Measurements from ENCODE around the gene MEF2C.
"Not testable (repeated sequence)": the region's sequence is repeated elsewhere in the genome, so short reads cannot be mapped to it uniquely, and the experiment has no call there.

MEF2C gene

GRCh38 chr5:88868468-88869068 is 14.4 kb downstream of the MEF2C start:
- H3K36me3 ChIP-seq (ENCODE audit: control insufficient read depth in 5 of 5, insufficient read depth in 5 of 5, low read length in 5 of 5), result no peaks in the 10 kb centered on the region
- peaks cover 0 to 7% (median 0%) of the 10 kb centered on the region in 5 donors for H3K4me1 ChIP-seq (ENCODE audit: control insufficient read depth in 5 of 5, insufficient read depth in 5 of 5, low read length in 5 of 5)
- H3K9me3 ChIP-seq (ENCODE audit: control insufficient read depth in 5 of 5, low read length in 5 of 5), result no peaks in the 10 kb centered on the region
- H3K27me3 ChIP-seq (ENCODE audit: control insufficient read depth in 5 of 5, insufficient read depth in 4 of 5, low read length in 5 of 5), result no peaks in the 10 kb centered on the region
- no peak overlapping the region for H3K27ac ChIP-seq (ENCODE audit: low read depth, low read length)
- H3K9ac ChIP-seq (ENCODE audit: low read length in 5 of 5), result no peak overlapping the region
- no peak overlapping the region for H3K4me3 ChIP-seq (ENCODE audit: low read depth in 1 of 5, low read length in 5 of 5)

DNA sequence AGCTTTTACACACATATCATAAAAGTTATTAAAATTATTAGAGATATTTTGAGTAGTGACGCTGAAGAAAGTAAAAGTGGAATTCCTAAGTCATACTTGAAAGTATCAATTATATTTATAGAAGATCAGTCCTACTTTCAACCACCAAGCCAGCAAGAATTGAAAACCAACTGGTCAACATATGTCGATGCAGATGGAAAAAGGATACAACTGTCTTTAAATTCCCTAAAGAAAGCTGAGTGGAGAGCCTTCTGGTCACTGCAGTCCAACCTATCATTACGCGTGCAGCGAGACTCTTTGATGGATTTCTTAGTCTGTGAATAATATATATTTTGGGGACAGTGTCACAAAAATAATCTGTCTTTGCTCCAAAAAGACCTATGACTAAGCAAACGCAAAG is 15.3 kb downstream of the MEF2C start:
- no peak overlapping the region for H3K4me3 ChIP-seq (ENCODE audit: low read depth in 1 of 5, low read length in 5 of 5)
- H3K4me1 ChIP-seq (ENCODE audit: control insufficient read depth in 5 of 5, insufficient read depth in 5 of 5, low read length in 5 of 5), result no peaks in the 10 kb centered on the region
- no peaks in the 10 kb centered on the region for H3K27me3 ChIP-seq (ENCODE audit: control insufficient read depth in 5 of 5, insufficient read depth in 4 of 5, low read length in 5 of 5)
- H3K9ac ChIP-seq (ENCODE audit: low read length in 5 of 5), result no peak overlapping the region
- H3K27ac ChIP-seq (ENCODE audit: low read depth, low read length), result no peak overlapping the region
- no peaks in the 10 kb centered on the region for H3K9me3 ChIP-seq (ENCODE audit: control insufficient read depth in 5 of 5, low read length in 5 of 5)
- H3K36me3 ChIP-seq (ENCODE audit: control insufficient read depth in 5 of 5, insufficient read depth in 5 of 5, low read length in 5 of 5), result no peaks in the 10 kb centered on the region

- H3K36me3 ChIP-seq (ENCODE audit: control insufficient read depth in 5 of 5, insufficient read depth in 5 of 5, low read length in 5 of 5), result peaks cover 0 to 2% (median 0%) of the 10 kb centered on the region in 5 donors
- H3K4me3 ChIP-seq (ENCODE audit: low read depth in 1 of 5, low read length in 5 of 5), result no peak overlapping the region
- H3K27ac ChIP-seq (ENCODE audit: low read depth, low read length), result no peak overlapping the region
- H3K4me1 ChIP-seq (ENCODE audit: control insufficient read depth in 5 of 5, insufficient read depth in 5 of 5, low read length in 5 of 5), result peaks cover 0 to 13% (median 4%) of the 10 kb centered on the region in 5 donors
- no peaks in the 10 kb centered on the region for H3K9me3 ChIP-seq (ENCODE audit: control insufficient read depth in 5 of 5, low read length in 5 of 5)
- no peaks in the 10 kb centered on the region for H3K27me3 ChIP-seq (ENCODE audit: control insufficient read depth in 5 of 5, insufficient read depth in 4 of 5, low read length in 5 of 5)
- H3K9ac ChIP-seq (ENCODE audit: low read length in 5 of 5), result no peak overlapping the region
Measured at GRCh38 chr5:88863523-88863922, 19.5 kb downstream of the MEF2C start.

DNA sequence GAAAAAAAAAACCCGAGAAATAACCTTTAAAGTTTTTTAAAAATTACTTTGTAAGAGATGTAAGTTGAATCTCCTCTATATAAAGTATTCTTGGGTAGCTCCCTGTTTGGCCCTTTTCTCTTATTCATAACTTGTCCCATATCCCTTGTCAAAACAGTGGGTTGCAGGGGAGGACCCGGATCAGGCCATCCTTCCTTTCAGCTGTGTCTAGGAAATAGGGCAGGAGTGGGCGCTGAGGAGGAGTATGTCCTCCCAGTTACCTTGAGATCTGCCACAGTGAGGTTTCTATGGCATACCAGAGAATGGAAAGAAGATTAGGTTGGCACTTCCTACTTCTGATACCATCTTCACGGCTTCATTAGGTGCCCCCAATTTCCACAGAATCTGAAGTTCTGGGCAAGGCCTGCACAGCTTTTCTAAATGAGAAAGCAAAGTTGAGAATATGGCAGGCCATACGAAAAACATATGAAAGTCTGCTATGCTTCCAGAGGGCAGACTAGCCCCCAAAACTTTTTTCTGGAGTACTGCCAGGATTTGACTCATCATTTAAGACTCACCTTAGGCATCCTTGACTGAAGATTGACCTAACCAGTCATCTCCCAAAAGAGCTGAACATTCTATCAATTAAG is 20.3 kb downstream of the MEF2C start:
- no peaks in the 10 kb centered on the region for H3K27me3 ChIP-seq (ENCODE audit: control insufficient read depth in 5 of 5, insufficient read depth in 4 of 5, low read length in 5 of 5)
- peaks cover 0 to 3% (median 0%) of the 10 kb centered on the region in 5 donors for H3K36me3 ChIP-seq (ENCODE audit: control insufficient read depth in 5 of 5, insufficient read depth in 5 of 5, low read length in 5 of 5)
- no peak overlapping the region for H3K4me3 ChIP-seq (ENCODE audit: low read depth in 1 of 5, low read length in 5 of 5)
- peak overlapping the region; percentile 25 for H3K27ac ChIP-seq (ENCODE audit: low read depth, low read length)
- no peak overlapping the region for H3K9ac ChIP-seq (ENCODE audit: low read length in 5 of 5)
- no peaks in the 10 kb centered on the region for H3K9me3 ChIP-seq (ENCODE audit: control insufficient read depth in 5 of 5, low read length in 5 of 5)
- peaks cover 0 to 13% (median 4%) of the 10 kb centered on the region in 5 donors for H3K4me1 ChIP-seq (ENCODE audit: control insufficient read depth in 5 of 5, insufficient read depth in 5 of 5, low read length in 5 of 5)

GRCh38 chr5:88861231-88861630 is 21.8 kb downstream of the MEF2C start:
- H3K27ac ChIP-seq (ENCODE audit: low read depth, low read length), result no peak overlapping the region

DNA sequence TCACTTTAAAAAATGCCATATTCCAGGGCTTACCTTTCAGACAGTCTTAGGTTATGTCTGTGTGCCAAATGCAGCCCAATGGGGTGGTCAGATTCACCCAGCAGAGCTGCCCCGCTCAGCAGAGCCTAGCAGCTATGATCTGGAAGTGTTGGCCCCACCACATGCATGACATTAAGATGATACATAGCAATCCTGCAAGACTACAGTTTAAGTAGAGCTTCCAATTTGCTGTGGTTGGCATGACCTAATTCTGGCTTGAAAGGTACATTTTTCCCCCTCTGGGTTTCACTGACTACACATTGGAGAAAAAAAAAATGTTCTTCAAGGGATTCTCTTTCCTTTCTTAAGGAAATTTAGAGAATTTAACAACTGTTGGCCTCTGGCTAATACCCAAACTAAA is 22.5 kb downstream of the MEF2C start:
- H3K9ac ChIP-seq (ENCODE audit: low read length in 5 of 5), result no peak overlapping the region
- no peak overlapping the region for H3K27ac ChIP-seq (ENCODE audit: low read depth, low read length)
- peaks cover 0 to 7% (median 2%) of the 10 kb centered on the region in 5 donors for H3K36me3 ChIP-seq (ENCODE audit: control insufficient read depth in 5 of 5, insufficient read depth in 5 of 5, low read length in 5 of 5)
- no peaks in the 10 kb centered on the region for H3K9me3 ChIP-seq (ENCODE audit: control insufficient read depth in 5 of 5, low read length in 5 of 5)
- H3K27me3 ChIP-seq (ENCODE audit: control insufficient read depth in 5 of 5, insufficient read depth in 4 of 5, low read length in 5 of 5), result no peaks in the 10 kb centered on the region
- H3K4me1 ChIP-seq (ENCODE audit: control insufficient read depth in 5 of 5, insufficient read depth in 5 of 5, low read length in 5 of 5), result peaks cover 0 to 13% (median 4%) of the 10 kb centered on the region in 5 donors
- H3K4me3 ChIP-seq (ENCODE audit: low read depth in 1 of 5, low read length in 5 of 5), result no peak overlapping the region

More at GRCh38 chr5:88861231-88861630, 21.8 kb downstream of the MEF2C start:
- Histone ChIP-seq H3K9ac (ENCODE audit: low read length in 5 of 5) (no peak overlapping the region), H3K36me3 (ENCODE audit: control insufficient read depth in 5 of 5, insufficient read depth in 5 of 5, low read length in 5 of 5) (peaks cover 0 to 7% (median 2%) of the 10 kb centered on the region in 5 donors), H3K4me1 (ENCODE audit: control insufficient read depth in 5 of 5, insufficient read depth in 5 of 5, low read length in 5 of 5) (peaks cover 0 to 13% (median 4%) of the 10 kb centered on the region in 5 donors), H3K9me3 (ENCODE audit: control insufficient read depth in 5 of 5, low read length in 5 of 5) (no peaks in the 10 kb centered on the region), H3K4me3 (ENCODE audit: low read depth in 1 of 5, low read length in 5 of 5) (no peak overlapping the region), H3K27me3 (ENCODE audit: control insufficient read depth in 5 of 5, insufficient read depth in 4 of 5, low read length in 5 of 5) (no peaks in the 10 kb centered on the region)

DNA sequence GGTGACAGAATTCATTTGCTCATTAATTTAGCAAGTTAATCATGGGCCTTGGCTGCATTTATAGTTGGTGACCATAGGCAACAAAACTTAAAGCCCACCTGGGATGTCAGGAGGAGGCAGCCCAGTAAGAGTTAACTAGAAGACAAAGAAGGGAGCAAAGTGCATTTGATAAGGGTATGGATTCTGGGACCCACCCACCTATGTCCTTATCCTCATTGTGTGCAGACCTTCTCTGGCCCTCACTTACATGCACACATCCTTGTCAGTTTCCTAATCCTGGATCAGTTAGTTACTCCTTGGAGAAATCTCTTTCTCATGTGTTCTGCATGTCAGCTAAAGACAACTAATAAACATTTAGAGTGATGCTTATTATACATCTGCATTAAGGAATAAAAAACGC is 24.6 kb downstream of the MEF2C start:
- peaks cover 0 to 7% (median 2%) of the 10 kb centered on the region in 5 donors for H3K36me3 ChIP-seq (ENCODE audit: control insufficient read depth in 5 of 5, insufficient read depth in 5 of 5, low read length in 5 of 5)
- H3K4me3 ChIP-seq (ENCODE audit: low read depth in 1 of 5, low read length in 5 of 5), result no peak overlapping the region
- peaks cover 0 to 13% (median 4%) of the 10 kb centered on the region in 5 donors for H3K4me1 ChIP-seq (ENCODE audit: control insufficient read depth in 5 of 5, insufficient read depth in 5 of 5, low read length in 5 of 5)
- no peaks in the 10 kb centered on the region for H3K9me3 ChIP-seq (ENCODE audit: control insufficient read depth in 5 of 5, low read length in 5 of 5)
- H3K27ac ChIP-seq (ENCODE audit: low read depth, low read length), result no peak overlapping the region
- H3K27me3 ChIP-seq (ENCODE audit: control insufficient read depth in 5 of 5, insufficient read depth in 4 of 5, low read length in 5 of 5), result no peaks in the 10 kb centered on the region
- no peak overlapping the region for H3K9ac ChIP-seq (ENCODE audit: low read length in 5 of 5)

GRCh38 chr5:88856381-88856780 is 26.6 kb downstream of the MEF2C start:
- peaks cover 0 to 13% (median 3%) of the 10 kb centered on the region in 5 donors for H3K4me1 ChIP-seq (ENCODE audit: control insufficient read depth in 5 of 5, insufficient read depth in 5 of 5, low read length in 5 of 5)
- H3K9ac ChIP-seq (ENCODE audit: low read length in 5 of 5); H3K27ac ChIP-seq (ENCODE audit: low read depth, low read length); H3K27me3 ChIP-seq (ENCODE audit: control insufficient read depth in 5 of 5, insufficient read depth in 4 of 5, low read length in 5 of 5); H3K4me3 ChIP-seq (ENCODE audit: low read depth in 1 of 5, low read length in 5 of 5); H3K9me3 ChIP-seq (ENCODE audit: control insufficient read depth in 5 of 5, low read length in 5 of 5): not testable (repeated sequence)
- H3K36me3 ChIP-seq (ENCODE audit: control insufficient read depth in 5 of 5, insufficient read depth in 5 of 5, low read length in 5 of 5), result peaks cover 0 to 12% (median 5%) of the 10 kb centered on the region in 5 donors

- no peak overlapping the region for H3K27ac ChIP-seq (ENCODE audit: low read depth, low read length)
- H3K27me3 ChIP-seq (ENCODE audit: control insufficient read depth in 5 of 5, insufficient read depth in 4 of 5, low read length in 5 of 5), result no peaks in the 10 kb centered on the region
- H3K4me3 ChIP-seq (ENCODE audit: low read depth in 1 of 5, low read length in 5 of 5), result no peak overlapping the region
- H3K9ac ChIP-seq (ENCODE audit: low read length in 5 of 5), result no peak overlapping the region
- no peaks in the 10 kb centered on the region for H3K9me3 ChIP-seq (ENCODE audit: control insufficient read depth in 5 of 5, low read length in 5 of 5)
- H3K4me1 ChIP-seq (ENCODE audit: control insufficient read depth in 5 of 5, insufficient read depth in 5 of 5, low read length in 5 of 5), result peaks cover 0 to 5% (median 0%) of the 10 kb centered on the region in 5 donors
- peaks cover 0 to 12% (median 5%) of the 10 kb centered on the region in 5 donors for H3K36me3 ChIP-seq (ENCODE audit: control insufficient read depth in 5 of 5, insufficient read depth in 5 of 5, low read length in 5 of 5)
Measured at GRCh38 chr5:88854769-88855168, 28.2 kb downstream of the MEF2C start.

DNA sequence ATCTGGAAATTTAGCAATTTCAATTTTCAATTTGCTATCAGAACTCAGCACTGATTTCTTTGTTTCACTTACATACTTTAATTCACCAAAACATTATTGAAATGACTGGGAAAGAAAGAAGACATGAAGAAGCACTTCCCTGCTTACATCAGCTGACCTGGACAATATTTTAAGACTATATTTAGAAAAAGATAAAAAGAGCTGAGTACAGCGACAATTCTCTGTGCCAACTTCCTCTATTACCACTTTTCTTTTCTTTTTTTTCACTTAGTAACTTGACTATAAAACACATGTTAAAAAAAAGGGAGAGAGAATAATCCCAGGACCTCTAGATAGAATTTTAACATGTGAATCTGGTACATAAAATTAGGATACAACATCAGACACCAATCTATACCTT is 35.6 kb downstream of the MEF2C start:
- Histone ChIP-seq H3K36me3 (ENCODE audit: control insufficient read depth in 5 of 5, insufficient read depth in 5 of 5, low read length in 5 of 5) (no peaks in the 10 kb centered on the region), H3K9ac (ENCODE audit: low read length in 5 of 5) (peak overlapping the region in 1 of 5 donors; percentile 32), H3K27me3 (ENCODE audit: control insufficient read depth in 5 of 5, insufficient read depth in 4 of 5, low read length in 5 of 5) (no peaks in the 10 kb centered on the region), H3K9me3 (ENCODE audit: control insufficient read depth in 5 of 5, low read length in 5 of 5) (no peaks in the 10 kb centered on the region), H3K27ac (ENCODE audit: low read depth, low read length) (peak overlapping the region; percentile 10), H3K4me1 (ENCODE audit: control insufficient read depth in 5 of 5, insufficient read depth in 5 of 5, low read length in 5 of 5) (peaks cover 0 to 10% (median 2%) of the 10 kb centered on the region in 5 donors), H3K4me3 (ENCODE audit: low read depth in 1 of 5, low read length in 5 of 5) (no peak overlapping the region)
